NCI-H146 treated with DMSO at 0.1 percent for 48 hours (cell line): ENCODE results near the gene CADM1.

Experiments used
- DNase-seq: peaks from one replicate; lab custom pipeline; 2025; ENCODE audit not compliant: unreplicated experiment; lab: John Stamatoyannopoulos, UW

The CADM1 gene

DNA sequence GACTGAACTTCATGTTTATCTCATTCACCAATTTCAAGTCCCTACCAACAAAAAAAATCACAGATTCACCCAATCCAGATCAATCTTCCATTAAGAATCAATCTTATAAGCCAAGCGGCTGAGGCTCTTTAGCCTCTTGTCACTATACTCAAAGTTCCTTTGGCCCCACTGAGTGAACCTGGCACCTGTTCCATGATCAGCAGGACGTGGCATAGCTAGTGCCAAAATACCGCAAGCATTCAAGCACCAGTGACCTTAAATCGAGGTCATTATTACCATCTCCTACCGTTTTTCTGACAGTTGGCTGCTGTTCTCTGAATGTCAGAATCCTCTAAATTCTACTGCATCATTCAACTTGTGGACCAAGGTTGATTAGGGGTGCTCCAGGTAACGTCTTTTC is 141.2 kb downstream of the CADM1 start:
- DNase-seq = no peak

GRCh38 chr11:115361025-115361424 is 143.2 kb downstream of the CADM1 start:
- no peak for DNase-seq

- no peak for DNase-seq
Measured at GRCh38 chr11:115360186-115360824, 143.9 kb downstream of the CADM1 start.

DNA sequence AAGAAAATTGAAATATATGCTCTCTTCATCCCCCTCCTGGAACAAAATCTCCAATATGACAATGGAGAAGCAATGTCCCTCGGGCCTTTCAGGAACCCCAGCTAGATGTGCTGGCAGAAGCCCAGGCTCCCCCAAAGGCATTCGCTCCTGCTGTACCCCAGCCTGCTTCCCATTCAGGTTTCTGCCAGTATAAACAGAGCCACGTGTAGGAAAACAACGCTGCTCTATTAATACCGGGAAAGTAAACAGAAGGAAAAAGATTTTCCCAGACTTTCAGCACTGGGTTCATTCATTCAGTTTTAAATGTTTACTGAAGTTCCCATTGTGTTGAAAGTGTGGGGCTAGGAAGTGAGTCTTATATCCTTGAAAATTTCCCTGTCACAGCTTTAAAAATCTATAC is 147.1 kb downstream of the CADM1 start:
- DNase-seq = no peak

DNA sequence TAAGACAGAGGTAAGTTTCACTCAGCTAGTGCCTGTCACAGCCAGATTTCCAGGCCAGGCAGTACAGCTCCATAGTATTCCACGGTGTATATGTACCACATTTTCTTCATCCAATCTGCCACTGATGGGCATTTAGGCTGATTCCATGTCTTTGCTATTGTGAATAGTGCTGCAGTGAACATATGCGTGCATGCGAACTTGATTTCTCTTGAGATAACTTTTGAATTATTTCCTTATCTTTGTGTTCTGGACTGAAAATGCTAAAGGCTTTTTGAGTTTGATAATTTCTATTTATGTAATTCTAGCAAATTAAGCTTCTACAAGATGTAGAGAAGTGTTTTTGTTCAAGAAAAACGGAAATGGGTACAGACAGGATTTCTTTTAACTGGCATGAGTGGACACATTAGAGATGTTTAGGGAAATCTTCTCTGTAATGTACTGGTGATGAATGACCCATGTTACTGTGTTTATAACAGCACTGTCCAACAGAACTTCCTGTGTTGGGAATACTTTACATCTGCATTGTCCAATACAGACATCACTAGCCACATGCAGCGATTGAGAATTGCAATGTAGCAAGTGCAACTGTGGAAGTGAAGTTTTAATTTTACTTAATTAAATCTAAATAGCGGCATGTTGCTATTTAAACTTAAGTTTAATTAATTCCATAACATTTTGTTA is 151.3 kb downstream of the CADM1 start:
- no peak for DNase-seq

DNA sequence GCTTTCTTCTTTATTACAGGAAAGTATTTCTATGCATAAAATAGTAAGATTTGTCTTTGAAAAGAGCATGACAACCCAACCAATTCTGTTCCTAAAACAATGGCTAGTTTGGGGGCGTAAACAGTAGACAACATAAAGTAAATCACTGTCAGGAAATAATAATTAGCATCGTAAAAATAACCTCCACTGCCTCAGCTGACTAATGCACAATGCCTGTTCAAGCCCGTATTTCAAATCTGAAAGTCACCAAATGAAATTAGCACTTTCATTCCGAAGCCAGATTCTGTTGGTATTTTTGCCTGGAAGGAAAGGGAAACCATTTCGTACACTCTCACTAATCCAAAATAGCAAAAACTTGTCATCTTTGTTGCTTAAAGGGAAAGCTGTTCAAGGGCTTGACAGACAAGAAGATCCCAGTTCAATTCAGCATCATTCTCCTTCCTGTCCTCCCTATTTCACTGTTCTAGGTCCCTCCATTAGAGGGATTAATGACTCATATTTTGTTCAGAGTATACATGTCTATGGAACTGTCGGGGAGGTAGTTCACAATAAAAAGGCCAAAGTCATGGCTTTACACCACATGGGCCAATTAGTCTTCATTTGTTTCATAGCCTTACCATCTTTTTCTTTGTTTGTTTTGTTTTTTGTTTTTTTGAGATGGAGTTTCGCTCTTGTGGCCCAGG is 154.7 kb downstream of the CADM1 start:
- DNase-seq = no peak

DNA sequence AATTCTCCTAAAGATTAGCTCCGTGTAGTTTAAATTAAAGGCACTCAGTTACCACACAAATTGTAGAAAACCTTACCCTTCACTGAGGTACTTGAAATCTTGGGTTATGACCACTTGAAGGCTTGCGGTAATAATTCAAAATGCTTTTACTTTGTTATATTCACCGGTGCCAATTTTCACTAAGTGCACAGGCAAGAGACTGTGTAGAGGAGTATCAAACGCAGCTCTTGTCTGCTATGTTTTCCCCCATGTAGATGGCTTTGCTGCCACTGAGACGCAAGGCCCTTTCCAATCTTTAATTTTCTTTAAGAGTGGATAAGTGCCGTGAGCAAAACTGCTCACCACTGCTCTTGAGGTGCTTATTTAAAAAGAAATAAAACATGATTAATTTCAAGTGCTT is 155.8 kb downstream of the CADM1 start:
- DNase-seq = no peak

- no peak for DNase-seq
Measured at GRCh38 chr11:115347106-115347505, 157.1 kb downstream of the CADM1 start.

- DNase-seq = no peak
Measured at GRCh38 chr11:115345840-115346239, 158.4 kb downstream of the CADM1 start.

GRCh38 chr11:115345361-115345760 is 158.9 kb downstream of the CADM1 start:
- DNase-seq = no peak

DNA sequence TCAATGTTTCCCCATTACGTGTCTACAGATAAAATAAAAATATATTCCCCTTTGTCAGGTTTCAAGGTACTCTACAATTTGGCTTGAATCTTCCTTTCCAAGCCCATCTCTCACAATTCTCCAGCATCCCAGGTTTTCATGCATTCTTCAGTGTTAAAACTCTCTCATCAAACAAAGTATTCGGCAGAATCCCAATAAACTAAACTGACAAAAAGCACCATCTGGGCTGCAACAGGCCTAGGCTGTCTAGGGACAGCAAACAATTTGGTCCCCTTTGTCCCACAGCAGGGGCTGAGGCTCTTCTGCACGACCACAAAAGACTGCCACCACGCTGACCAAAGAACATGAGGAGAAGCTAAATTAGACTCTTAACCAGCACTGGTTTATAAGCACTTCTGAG is 159.4 kb downstream of the CADM1 start:
- no peak for DNase-seq

DNA sequence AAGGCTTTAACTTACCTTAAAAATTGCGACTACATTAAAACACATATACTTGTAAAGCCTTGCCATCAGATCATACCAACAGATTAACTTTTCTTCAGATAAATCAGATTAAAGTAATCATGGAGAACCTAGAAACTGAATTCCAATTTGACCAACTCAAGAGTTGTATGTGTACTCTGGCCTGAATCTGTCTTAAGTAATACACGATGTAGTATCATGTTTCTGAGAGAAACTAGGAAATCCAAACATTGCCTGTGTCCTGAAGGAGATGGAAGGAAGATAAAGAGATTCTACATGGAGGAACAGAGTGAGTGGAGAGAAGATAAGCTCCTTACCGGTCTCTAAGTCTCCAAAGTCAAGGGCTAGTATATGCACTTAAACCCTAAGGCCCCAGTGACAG is 162.1 kb downstream of the CADM1 start:
- no peak for DNase-seq

DNA sequence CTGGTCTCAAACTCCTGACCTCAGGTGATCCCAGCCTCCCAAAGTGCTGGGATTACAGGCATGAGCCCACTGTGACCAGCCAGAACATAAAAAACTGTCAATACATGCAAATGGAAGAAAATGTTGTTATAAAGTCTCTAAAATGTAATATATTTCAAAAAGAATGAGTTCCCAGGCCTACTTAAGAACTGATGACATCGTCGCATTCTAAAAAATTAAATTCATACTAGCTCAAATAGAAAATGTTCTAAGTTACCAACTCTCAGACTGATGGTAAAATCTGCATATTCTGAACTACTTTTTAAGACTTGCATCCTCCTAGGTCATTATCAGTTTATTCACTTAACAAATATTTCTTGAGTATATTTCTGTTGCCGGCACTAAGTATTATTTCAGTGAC is 163.3 kb downstream of the CADM1 start:
- no peak for DNase-seq

DNA sequence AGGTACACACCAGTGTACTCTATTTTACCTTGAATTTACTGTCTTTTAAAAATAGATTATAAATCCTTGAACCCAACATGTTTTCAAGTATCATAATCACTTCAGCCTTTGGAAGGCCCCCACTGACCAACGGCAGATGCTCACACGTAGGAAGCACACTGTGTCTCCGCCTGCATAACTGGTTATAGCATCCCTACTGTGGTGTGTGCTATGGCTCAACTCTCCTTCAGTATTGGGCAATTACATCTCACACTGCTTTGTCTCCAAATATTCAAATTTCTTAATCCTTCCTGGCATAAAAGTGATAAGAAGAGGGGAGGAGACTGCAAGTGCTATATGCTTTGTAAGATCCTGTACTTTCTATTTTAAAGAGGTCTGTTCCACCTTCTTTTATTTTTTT is 165.7 kb downstream of the CADM1 start:
- no peak for DNase-seq

- peak; percentile 16 for DNase-seq
Measured at GRCh38 chr11:115334932-115335788, 169.1 kb downstream of the CADM1 start.

DNA sequence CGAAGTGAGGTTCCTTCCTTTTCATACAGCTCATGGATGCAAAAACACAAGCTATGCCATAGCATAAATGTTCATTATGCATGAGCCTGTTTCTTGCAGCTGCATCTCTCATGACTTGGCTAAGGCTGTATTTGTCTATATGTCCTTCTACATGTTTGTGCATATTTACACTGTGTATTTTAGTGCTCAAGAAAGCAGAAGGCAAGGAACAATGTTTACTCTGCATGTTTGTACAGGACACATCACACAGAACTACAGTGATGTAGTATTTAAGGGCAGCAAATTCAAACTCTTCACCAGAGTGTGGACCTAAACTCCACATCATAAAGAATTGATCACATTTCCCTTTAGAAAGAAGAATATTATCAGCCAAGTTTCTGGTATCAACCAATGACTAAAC is 170.3 kb downstream of the CADM1 start:
- DNase-seq = no peak

- no peak for DNase-seq
Measured at GRCh38 chr11:115333121-115333520, 171.1 kb downstream of the CADM1 start.

GRCh38 chr11:115330684-115331482 is 173.3 kb downstream of the CADM1 start:
- no peak for DNase-seq

DNA sequence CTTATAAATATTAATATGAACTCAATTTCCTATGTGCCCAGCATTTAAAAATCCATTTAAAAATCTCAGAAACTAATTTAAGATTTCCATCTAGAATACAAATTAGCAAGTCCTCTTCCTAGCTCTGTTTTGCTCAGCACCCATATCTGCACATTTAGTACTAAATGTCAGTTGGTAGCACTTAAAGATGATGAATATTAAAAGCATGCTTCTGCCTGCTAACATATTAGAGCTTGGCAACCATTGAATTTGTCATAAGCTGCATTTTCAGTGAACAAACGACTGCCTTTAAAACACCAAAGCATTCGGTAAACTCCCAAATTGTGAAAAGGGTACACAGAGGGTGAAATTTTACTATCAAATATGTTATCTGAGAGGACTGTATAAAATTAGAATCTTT is 177.7 kb downstream of the CADM1 start:
- no peak for DNase-seq

DNA sequence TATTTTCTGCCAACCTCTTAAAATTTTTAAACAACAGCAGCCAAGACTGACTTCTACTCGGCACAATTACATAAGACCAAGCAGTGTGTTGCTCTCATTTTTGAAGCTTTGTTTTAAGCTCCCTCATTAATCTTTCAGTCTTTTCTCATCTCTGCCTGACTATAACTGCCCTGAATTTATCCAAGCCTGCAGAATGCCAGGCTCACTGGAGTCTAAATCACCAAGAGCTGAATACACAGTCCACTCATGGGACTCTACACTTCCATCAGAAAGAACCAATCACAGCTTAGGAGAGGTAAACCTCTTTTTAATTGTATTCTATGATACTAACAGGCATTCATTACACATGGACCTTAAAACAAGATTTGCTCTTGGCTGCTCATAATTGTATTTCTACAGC is 178.7 kb downstream of the CADM1 start:
- no peak for DNase-seq
